GM19023 (cell line): ENCODE results near the gene EFCAB9.
A peak's percentile ranks its signal among the peaks of the same experiment; 100 is the strongest.

Experiments
- ATAC-seq: cut with Tn5 transposase; IDR thresholded peaks from one replicate; pipeline ENCODE4 v1.9.1; 2021; ENCODE audit warnings: mild to moderate bottlenecking, moderate library complexity; ENCODE audit not compliant: unreplicated experiment

Gene EFCAB9

DNA sequence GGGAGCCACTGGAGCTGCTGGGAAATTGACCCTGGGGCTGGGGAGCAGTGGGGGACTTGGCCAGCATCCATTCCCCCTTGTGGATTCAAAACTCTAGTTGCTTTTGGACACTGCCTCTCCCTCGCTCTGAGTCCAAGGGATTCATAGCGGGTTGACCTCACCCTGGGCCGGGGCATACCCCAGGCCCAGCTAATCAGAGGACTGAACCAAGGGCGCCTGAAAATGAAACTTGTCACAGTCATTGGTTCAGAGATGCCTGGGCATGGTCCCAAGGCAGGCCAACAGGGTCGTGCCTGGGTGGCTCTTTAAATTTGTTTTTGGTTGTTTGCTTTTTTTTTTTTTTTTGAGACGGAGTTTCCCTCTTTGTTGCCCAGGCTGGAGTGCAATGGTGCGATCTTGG lies 28.5 kb upstream of the EFCAB9 start:
- ATAC-seq = no peak

DNA sequence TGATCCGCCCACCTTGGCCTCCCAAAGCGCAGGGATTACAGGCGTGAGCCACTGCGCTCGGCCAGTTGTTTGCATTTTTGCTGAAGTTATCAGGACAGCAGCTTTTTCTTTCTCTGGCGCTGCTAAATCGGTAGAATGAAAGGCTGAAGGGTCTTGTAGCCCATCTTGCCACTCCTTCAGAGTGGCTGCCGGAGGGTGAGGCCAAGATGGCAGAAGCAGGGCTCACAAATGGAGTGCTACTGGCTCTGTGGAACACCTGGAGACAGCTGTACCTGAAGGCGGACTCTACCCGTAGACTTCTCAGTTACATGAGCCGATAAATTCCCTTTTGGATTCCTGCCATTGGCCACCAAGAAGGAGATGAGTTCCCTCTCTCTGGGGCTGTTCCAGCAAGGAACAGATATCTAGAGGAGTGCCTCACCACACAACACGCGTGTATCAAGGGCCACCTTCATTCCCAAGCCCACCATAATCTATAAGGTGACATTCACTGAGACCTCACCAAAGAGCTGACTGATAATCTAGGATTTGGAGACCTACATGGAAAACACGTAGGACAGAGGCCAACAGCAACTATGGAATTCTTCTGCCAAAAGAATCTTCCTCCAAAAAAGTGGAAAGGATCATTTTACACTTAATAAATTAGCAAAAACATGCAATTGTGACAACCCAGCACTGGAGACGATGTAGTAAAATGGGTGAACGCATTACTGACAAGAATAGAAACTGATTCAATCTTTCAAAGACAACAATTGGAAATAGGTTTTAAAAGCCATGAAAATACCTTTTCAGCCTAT lies 27.7 kb upstream of the EFCAB9 start:
- no peak for ATAC-seq

DNA sequence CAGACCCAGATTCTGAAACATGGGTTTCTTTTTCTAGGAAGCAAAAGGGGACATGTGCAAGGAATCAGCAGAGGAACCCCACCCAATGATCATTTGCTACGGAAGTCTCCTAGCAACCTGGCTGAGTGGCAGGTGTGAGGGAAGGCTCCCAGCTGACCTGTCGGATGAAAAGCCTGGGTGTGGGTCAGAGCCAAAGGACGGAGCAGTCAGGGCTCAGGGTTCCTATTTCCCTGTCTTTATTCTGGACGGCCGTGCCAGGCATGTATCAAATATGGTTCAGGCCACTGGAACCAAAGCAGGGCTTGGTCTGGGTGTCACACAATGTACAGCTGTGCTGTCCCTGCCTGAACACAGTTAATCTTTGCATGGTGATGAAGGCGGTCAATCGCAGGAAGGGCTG lies 26.1 kb upstream of the EFCAB9 start:
- ATAC-seq = no peak

DNA sequence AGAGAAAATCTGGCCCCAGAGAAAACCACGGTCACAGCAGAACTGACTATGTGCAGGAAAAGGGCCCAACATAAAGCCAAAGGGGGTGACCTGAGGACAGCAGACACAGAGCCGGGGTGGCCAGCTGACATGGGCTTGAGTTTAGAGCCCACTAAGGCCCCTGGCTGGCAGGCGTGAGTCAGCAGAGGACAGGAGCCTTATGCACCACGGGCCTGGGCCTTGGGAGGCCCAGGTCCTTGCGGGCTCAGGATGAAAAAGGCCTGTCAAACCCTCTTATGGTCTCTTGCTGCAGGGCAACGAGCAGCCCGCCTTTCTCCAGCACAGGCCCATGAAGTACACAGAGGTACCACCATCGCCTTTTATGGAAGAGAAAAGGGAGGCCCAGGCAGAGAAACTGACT lies 25.7 kb upstream of the EFCAB9 start:
- ATAC-seq = no peak

DNA sequence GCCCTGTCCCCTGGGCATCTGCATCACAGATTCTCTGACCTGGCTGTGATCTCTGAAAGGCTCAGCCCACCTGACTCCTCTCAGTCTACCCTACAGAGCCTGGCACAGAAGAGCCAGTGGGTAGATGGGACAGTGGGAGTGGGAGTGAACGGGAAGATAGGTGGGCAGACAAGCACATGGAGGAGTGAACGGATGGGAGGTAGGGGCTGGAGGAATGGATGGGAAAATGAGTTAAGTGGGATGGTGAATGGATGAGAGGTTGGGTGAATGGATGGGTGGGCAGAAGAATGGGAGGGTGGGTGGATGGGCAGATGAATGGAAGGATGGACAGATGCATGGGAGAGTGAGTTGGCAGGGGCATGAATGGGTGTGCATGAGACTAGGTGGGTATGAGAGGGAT lies 24.8 kb upstream of the EFCAB9 start:
- ATAC-seq = no peak

DNA sequence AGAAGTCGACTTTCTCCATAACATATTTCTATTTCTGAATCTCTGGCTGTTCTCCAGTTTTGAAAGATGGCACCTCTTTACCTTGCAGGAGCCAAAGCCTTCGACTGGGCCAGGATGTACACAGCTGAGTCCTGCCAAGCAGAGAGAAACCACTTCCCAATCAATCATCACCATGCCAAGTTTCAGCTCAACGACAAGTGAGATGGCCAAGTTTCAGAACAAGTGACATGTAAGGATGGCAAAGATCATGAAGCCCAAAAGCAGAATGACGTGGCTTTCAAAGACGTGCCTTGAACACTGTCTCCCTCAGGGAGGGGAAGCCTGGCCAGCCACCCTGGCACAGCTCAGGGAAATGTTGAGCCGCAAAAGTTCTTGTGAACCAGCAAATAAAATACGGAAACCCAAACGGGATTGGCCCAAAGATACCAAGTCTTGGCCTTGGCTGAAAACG lies 23.7 kb upstream of the EFCAB9 start:
- no peak for ATAC-seq

DNA sequence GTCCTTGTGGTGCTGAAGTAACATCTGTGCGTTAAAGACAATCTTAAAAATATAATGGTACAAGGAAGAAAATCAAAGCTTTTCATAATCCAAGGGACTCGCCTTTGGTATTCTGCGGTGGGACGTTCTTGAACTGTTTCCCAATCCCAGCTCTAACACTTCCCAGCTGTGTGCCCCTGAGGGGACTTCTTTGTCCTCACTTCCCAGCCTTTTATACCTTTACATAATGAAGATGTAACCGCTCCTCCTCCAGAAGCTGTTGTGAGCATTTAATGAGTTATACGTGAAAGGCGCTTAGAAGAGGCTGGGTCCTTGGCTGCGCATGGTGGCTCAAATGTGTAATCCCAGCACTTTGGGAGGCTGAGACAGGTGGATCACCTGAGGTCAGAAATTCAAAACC lies 22.9 kb upstream of the EFCAB9 start:
- no peak for ATAC-seq

DNA sequence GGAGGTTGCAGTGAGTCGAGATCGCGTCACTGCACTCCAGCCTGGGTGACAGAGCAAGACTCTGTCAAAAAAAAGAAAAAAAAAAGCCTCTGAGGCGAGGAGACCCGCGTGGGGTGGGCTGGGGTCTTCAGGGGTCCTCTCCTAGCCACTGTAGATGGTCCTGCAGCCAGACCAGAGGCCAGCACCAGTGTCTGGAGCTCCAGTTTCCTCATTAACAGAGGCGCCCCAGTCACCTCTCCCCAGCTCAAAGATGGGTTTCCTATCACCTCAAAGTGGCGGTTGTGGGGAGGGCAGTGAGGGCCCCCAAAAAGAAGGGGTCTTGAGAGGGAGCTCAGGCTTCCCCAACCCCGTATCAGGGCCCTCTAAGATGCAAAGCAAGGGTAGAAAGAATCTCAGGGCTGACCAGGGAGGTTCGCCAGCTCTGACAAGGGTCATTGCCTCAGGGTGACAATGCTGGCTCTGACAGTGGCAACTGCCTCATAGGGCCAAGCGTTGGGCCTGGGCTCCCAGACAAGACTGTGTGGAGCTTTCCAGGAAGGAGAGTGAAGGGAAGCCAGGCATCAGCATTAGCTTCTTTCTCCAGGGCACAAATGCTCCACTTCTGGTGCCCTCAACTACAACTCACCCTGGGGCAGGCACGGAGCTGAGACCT lies 20.9 kb upstream of the EFCAB9 start:
- ATAC-seq = no peak

DNA sequence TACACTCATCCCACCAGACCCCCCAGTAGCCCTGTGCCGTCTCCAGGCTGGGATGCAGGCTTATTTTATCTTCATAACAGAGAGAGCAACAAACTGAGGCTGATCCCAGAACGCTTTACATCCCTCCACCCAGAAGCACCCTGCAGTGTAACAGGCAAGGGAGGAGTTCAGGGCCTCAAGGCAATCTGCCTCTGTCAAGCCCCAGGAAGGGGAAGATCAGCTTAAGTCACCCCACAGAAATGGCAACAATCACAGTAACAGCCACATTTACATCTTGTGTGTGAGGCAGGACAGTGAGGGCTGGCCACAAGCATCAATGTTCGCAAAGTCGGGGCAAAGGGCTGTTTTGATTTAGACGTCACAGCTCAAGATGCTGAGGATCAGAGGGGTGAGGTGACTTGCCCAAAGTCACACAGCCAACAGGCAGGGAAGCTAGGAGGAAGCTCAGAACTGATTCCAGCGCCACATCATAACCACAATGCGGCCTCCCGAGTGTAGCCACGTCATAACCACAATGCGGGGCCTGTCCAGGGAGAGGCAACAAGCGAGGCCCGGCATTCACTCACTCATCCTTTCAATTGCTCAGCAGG lies 20.3 kb upstream of the EFCAB9 start:
- no peak for ATAC-seq

DNA sequence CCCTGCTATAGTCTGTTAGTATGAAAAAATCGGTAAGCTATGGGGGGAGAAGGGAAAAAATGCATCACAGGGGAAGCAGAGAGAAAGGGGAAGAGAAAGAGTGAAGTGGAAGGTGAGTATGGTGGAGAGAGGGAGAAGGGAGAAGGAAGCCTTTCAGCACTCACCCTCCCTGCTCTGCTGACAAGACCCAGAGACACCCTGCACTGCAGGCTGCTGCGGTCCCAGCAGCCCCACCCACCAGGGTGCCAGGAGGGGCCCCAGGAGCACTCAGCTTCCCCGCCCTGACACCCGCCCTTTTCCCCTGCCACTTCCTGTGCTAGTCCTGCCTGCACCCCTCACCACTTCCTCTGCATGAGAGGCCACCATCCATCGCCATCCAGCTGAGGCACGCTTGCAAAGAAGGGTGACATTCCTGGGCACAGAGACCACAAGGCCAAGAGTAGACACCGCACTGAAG lies 18.7 kb upstream of the EFCAB9 start:
- ATAC-seq = peak; percentile 51

DNA sequence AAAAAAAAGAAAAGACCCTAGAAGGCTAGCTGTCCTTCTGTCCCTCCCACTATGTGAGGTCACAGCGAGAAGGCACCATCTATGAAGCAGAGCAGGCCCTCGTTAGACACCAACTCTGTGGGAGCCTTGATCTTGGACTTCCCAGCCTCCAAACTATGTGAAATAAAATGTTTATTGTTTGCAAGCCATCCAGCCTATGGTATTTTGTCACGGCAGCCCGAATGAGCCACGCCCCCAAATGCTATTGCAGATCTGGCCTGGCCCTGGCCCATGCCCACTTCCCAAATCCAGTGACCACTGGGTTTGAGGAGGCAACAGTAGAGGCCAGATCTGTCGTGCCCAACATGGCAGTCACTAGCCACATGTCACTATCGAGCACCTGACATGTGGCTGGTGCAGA lies 16.8 kb upstream of the EFCAB9 start:
- ATAC-seq = no peak

DNA sequence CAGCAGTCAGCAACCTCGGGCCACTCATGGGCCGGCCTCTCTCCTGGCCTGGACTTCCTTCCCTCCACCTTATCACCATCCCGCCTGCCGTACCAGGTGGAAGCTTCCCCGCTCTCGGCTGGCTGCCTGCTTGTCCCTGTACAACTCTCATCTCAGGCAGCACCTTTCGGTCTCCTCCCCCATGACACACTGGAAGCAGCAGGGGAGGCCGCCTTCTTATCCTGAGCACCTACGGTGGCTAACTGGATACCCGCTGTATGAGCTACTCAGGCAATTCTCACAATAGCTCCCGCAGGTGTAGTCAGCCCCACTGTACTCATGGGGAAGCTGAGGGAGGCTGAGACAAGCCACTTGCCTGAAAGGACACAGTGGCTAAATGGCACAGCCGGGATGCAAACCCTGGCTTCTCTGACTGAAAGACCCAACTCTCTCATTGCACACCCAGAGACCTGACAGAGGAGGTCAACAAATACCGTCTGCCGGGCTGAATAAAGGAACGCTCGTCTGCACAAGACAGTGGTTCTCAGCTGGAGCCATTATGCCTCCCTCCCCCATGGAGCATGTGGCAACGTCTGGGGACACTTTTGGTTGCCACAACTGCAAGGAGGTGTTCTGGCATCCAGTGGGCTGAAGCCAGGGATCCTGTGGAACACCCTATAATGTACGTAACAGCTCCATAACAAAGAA lies 15.5 kb upstream of the EFCAB9 start:
- ATAC-seq = no peak

DNA sequence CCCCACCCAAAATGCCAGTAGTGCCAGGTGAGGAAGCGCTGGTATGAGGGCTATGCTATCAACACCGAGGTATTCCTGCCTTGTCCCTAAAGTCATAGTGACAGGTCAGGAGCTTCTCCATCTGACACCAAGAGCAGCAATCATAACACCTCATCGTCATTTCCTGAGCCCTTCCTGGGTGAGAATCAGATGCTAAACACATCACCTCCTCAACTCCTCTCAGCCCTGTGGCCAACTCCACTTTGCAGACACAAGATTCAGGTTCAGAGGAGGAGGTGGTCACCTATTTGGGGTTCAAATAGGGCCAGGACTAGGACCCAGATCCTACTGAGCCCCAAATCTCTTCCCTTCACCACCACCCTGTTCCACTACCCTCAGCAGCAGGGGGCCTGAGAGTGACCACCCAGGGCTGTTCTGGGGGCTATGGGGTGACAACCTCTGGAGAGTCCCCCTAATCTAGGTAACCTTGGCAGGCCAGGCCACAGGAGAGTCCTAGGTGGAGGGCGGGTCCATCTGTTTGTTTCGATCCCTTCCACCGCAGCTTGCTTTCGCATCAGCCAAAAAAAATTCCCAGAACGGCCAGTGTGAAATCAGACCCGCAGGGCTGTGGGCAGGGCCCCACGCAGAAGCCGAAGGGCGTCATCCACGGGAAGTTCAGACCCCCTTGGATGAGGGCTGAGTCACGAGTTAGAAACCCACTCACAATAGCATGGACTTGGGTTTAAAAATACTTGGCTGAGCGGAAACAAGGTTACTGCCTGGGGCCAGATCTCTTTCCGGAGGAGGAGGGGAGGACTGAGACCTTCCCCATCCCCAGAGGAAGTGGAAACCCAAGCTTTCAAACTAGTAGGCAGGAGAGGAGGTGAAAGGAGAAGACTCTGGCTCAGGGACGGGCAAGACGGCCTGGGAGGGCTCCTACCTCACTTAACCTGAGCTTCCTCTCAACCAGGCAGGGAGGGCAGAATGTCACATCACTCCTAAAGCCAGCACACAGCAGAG lies 14.7 kb upstream of the EFCAB9 start:
- peak; percentile 36 for ATAC-seq

DNA sequence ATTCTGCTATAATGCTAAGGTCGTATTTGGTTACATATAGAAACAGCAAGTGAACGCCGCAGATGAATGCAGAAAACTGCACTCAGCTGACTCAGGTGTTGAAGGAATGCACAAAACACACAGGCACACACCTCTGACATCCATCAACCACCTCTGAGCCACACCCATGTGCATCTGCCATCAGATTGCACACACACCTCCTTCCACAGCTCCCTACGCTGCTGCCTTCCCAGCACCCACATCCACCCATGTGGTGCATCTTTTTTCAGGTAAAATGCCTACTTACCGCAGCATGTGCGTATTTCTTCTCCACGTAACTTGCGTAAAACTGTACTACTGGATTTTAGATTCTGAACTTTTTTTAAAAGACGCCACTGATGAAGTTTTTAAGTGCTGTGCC lies 13.0 kb upstream of the EFCAB9 start:
- no peak for ATAC-seq

DNA sequence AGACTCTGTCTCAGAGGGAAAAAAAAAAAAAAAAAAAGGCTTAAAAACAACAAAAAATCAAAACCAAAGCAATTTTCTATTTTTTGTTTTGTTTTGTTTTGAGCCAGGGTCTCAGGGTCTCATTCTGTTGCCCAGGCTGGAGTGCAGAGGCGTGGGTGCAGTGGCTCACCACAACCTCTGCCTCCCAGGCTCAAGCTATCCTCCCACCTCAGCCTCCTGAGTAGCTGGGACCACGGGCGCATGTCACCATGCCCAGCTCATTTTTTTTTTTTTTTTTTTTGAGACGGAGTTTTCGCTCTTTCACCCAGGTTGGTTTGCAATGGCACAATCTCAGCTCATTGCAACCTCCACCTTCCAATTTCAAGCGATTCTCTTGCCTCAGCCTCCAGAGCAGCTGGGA lies 11.7 kb upstream of the EFCAB9 start:
- ATAC-seq = no peak

DNA sequence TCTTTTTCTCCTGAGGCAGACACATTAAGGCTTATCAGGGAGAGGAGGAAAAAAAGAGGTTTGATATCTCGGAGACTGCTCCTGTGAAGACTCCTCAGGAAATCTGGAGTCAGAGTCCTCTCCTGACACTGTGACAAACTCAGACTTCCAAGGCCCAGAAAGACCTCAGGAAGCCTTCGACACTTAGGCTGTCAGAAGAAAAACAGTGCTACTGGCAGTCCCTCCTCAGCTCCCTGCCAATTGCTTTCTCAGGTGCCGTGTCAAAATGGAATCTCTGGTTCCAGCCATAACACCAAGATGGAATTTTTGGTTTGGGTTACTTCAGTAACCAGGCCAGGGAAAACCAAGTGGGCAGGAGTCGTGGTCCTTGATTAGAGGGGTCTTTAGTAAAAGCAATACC lies 10.1 kb upstream of the EFCAB9 start:
- no peak for ATAC-seq

DNA sequence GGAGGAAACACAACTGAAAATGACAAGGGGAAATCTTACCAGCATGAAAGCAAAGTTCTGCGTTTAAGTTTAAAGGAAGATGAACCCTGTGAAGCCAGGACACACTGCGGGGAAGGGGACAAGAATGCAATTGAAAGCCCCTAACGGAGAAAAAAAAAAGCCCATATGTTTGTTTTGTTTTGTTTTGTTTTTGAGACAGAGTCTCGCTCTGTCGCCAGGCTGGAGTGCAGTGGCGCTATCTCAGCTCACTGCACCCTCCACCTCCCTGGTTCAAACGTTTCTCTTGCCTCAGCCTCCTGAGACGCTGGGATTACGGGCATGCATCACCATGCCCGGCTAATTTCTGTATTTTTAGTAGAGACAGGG lies 8.9 kb upstream of the EFCAB9 start:
- ATAC-seq = no peak

DNA sequence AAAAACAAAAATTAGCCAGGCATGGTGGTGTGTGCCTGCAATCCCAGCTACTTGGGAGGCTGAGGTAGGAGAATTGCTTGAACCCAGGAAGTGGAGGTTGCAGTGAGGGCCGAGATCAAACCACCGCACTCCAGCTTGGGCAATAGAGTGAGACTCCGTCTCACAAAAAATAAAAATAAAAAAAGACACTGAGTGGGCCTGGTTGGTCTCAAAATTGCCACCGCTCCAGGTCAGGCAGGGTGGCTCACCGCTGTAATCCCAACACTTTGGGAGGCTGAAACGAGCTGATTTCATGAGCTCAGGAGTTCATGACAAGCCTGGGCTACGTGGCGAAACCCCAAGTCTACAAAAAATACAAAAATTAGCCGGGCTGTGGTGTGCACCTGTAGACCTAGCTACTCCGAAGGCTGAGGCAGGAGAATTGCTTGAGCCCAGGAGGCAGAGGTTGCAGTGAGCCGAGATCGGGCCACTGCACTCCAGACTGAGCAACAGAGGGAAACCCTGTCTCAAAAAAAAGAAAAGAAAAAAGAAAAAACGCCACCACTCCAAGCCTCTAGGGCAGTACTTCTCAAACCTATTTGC lies 7.8 kb upstream of the EFCAB9 start:
- ATAC-seq = no peak

DNA sequence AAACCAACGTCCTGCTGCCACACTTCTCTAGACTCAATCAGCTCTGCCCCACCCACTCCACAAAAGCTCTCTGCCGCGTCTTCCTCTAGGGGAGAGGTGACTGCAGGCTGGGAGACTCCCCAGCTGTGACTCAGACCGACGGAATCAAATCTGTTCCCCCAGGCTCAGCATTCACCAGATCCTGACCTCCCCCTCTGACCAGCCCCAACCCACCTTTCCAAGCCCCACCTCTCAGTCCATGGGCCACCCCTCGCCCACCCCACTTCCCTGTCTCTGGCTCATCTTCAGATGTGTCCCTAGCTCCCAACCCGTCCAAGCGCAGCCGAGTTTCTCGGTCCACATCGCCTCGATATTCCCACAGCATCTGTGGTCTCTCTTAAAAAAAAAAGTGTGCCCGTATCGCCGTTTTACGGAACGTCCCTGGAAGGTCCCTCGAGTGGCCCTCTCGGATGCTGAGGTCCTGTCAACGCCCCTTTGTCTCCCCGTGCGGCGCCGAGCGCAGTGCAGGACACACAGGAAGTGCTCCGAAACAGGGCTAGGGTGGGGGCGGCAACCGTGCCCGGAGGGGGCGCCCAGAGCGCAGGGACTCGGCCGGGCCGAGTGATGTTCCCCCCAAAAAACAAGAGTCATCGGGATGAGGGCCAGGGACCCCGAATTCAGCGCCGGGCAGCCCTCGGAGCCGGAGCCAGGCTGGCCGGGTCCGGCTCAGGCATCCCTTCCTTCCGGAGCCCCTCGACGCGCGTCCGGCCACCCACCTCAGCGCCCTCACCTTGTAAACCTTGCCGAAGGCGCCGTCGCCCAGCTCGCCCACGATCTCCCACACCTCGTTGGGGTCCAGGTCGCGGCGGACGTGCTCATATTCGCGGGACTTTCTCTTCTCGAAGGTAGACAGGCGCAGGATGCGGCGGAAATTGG lies 6.6 kb upstream of the EFCAB9 start:
- peak; percentile 28 for ATAC-seq
